ENCODE data around the gene PARG. TPM values are rescaled to one million over a fixed set of nuclear protein-coding genes. Genes with fewer than 3 reads are reported as not detected.

Gene PARG
- total RNA-seq, 2 experiments from 2014 or later, result 26.7 to 30.0 TPM

GRCh38 chr10:49830016-49830415, 111.8 kb downstream of the PARG start:
- Mint-ChIP-seq H3K27ac (no peak overlapping the region), H3K27me3 (no peaks in the 10 kb centered on the region), H3K4me1 (ENCODE audit: low read depth) (peaks cover 5% of the 10 kb centered on the region), H3K9me3 (no peaks in the 10 kb centered on the region), H3K4me3 (no peak overlapping the region), H3K36me3 (ENCODE audit: low read depth) (peaks cover 38% of the 10 kb centered on the region)
- intact Hi-C loops (cut with micrococcal nuclease), result no loop called here
- ATAC-seq (no peak), DNase-seq (no peak)
- POLR2A ChIA-PET, result no interaction called here
- TF ChIP-seq CTCF (IDR thresholded peaks at IDR 0.05), result no peak
- CTCF ChIA-PET, result no interaction called here

- no peak for ATAC-seq
- no peak for TF ChIP-seq CTCF (IDR thresholded peaks at IDR 0.05)
- peaks cover 5% of the 10 kb centered on the region for H3K4me1 Mint-ChIP-seq (ENCODE audit: low read depth)
- H3K4me3 Mint-ChIP-seq, result no peak overlapping the region
- no peak for DNase-seq
- no peak overlapping the region for H3K27ac Mint-ChIP-seq
- ChIA-PET POLR2A (no interaction called here), CTCF (no interaction called here)
- H3K27me3 Mint-ChIP-seq, result no peaks in the 10 kb centered on the region
- H3K9me3 Mint-ChIP-seq, result no peaks in the 10 kb centered on the region
- H3K36me3 Mint-ChIP-seq (ENCODE audit: low read depth), result peaks cover 40% of the 10 kb centered on the region
- intact Hi-C loops (cut with micrococcal nuclease), result no loop called here
Observed at GRCh38 chr10:49827297-49827696, 114.5 kb downstream of the PARG start.

- Mint-ChIP-seq H3K4me3 (no peak overlapping the region), H3K27ac (no peak overlapping the region), H3K27me3 (no peaks in the 10 kb centered on the region), H3K4me1 (ENCODE audit: low read depth) (no peaks in the 10 kb centered on the region), H3K9me3 (no peaks in the 10 kb centered on the region), H3K36me3 (ENCODE audit: low read depth) (peaks cover 62% of the 10 kb centered on the region)
- no peak for ATAC-seq
- DNase-seq, result no peak
- CTCF ChIA-PET, result no interaction called here
- intact Hi-C loops (cut with micrococcal nuclease), result no loop called here
- POLR2A ChIA-PET, result no interaction called here
- no peak for TF ChIP-seq CTCF (IDR thresholded peaks at IDR 0.05)
Observed at GRCh38 chr10:49819234-49819958, 122.4 kb downstream of the PARG start.

GRCh38 chr10:49817845-49818244, 124.0 kb downstream of the PARG start:
- no peak for TF ChIP-seq CTCF (IDR thresholded peaks at IDR 0.05)
- Mint-ChIP-seq H3K4me1 (ENCODE audit: low read depth) (no peaks in the 10 kb centered on the region), H3K27ac (no peak overlapping the region), H3K9me3 (no peaks in the 10 kb centered on the region), H3K36me3 (ENCODE audit: low read depth) (peaks cover 56% of the 10 kb centered on the region), H3K4me3 (no peak overlapping the region), H3K27me3 (no peaks in the 10 kb centered on the region)
- DNase-seq (no peak), ATAC-seq (no peak)
- ChIA-PET CTCF (no interaction called here), POLR2A (no interaction called here)
- intact Hi-C loops (cut with micrococcal nuclease), result no loop called here

- Mint-ChIP-seq H3K27ac (no peak overlapping the region), H3K9me3 (peaks cover 2% of the 10 kb centered on the region), H3K4me1 (ENCODE audit: low read depth) (no peaks in the 10 kb centered on the region), H3K36me3 (ENCODE audit: low read depth) (no peaks in the 10 kb centered on the region), H3K4me3 (no peak overlapping the region), H3K27me3 (peaks cover 3% of the 10 kb centered on the region)
- DNase-seq (no peak), ATAC-seq (no peak)
- intact Hi-C loops (cut with micrococcal nuclease), result no loop called here
- TF ChIP-seq CTCF (IDR thresholded peaks at IDR 0.05), result no peak
- POLR2A ChIA-PET, result no interaction called here
- CTCF ChIA-PET, result no interaction called here
Observed at GRCh38 chr10:49803988-49804387, 137.8 kb downstream of the PARG start.
